BE2C (cell line): ENCODE measurements around the gene TMPRSS9.

Experiments used
- DNase-seq: peaks from one replicate; pipeline ENCODE4 v3.0.0-alpha.2; 2020
- H3K27me3 ChIP-seq: fragments of 250-450 bp; sonication (Bioruptor Pico); 2 replicates; pipeline ENCODE4 v1.5.1; 2020; ENCODE audit warnings: mild to moderate bottlenecking
- H3K36me3 ChIP-seq: fragments of 250-450 bp; sonication (Bioruptor Pico); 2 replicates; pipeline ENCODE4 v1.5.1; 2020; ENCODE audit warnings: mild to moderate bottlenecking
- H3K4me1 ChIP-seq: fragments of 250-450 bp; sonication (Bioruptor Pico); 2 replicates; pipeline ENCODE4 v1.5.1; 2020
- H3K4me3 ChIP-seq: 2 replicates; pipeline ENCODE4 v1.5.1; 2011; ENCODE audit warnings: low read depth, low read length
- H3K9me3 ChIP-seq: fragments of 250-450 bp; sonication (Bioruptor Pico); 2 replicates; pipeline ENCODE4 v1.5.1; 2020
- CTCF ChIP-seq: IDR thresholded peaks from 2 replicates; pipeline ENCODE4 v1.5.1; 2012; ENCODE audit warnings: mild to moderate bottlenecking, low read depth, low read length

Gene TMPRSS9

GRCh38 chr19:2358548-2359173 lies 1.4 kb upstream of the TMPRSS9 start:
- no peak overlapping the region for H3K4me3 ChIP-seq
- peaks cover 31% of the 10 kb centered on the region for H3K27me3 ChIP-seq
- no peak for TF ChIP-seq CTCF
- H3K9me3 ChIP-seq: no peaks in the 10 kb centered on the region
- peak; percentile 11 for DNase-seq
- H3K36me3 ChIP-seq: peaks cover 9% of the 10 kb centered on the region
- no peaks in the 10 kb centered on the region for H3K4me1 ChIP-seq

DNA sequence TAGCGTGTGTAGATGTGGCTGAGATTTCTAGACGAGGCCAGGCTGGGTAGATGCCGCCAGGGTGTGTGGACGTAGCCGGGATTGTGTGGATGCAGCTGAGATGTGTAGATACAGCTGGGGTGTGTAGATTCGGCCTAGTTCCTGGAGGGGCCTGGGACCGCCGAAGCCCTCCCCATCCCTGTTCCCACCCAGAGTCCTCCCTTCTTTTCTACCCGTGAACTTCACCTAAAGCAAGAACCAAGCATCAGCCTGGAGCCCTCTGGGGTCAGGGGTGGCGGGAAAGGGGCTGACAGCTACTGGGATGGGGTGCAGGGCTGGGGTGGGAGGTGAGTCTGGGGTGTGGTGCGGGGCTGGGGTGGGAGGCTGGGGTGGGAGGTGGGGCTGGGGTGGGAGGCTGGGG lies 768 bp downstream of the TMPRSS9 start:
- H3K4me3 ChIP-seq: no peak overlapping the region
- no peak for DNase-seq
- no peaks in the 10 kb centered on the region for H3K36me3 ChIP-seq
- TF ChIP-seq CTCF: no peak
- H3K4me1 ChIP-seq: no peaks in the 10 kb centered on the region
- H3K9me3 ChIP-seq: no peaks in the 10 kb centered on the region
- H3K27me3 ChIP-seq: peaks cover 31% of the 10 kb centered on the region

- DNase-seq: no peak
- no peaks in the 10 kb centered on the region for H3K9me3 ChIP-seq
- H3K4me1 ChIP-seq: no peaks in the 10 kb centered on the region
- no peak overlapping the region for H3K4me3 ChIP-seq
- no peaks in the 10 kb centered on the region for H3K36me3 ChIP-seq
- peaks cover 31% of the 10 kb centered on the region for H3K27me3 ChIP-seq
- no peak for TF ChIP-seq CTCF
These were observed 1.4 kb downstream of the TMPRSS9 start for GRCh38 chr19:2361246-2362045.

DNA sequence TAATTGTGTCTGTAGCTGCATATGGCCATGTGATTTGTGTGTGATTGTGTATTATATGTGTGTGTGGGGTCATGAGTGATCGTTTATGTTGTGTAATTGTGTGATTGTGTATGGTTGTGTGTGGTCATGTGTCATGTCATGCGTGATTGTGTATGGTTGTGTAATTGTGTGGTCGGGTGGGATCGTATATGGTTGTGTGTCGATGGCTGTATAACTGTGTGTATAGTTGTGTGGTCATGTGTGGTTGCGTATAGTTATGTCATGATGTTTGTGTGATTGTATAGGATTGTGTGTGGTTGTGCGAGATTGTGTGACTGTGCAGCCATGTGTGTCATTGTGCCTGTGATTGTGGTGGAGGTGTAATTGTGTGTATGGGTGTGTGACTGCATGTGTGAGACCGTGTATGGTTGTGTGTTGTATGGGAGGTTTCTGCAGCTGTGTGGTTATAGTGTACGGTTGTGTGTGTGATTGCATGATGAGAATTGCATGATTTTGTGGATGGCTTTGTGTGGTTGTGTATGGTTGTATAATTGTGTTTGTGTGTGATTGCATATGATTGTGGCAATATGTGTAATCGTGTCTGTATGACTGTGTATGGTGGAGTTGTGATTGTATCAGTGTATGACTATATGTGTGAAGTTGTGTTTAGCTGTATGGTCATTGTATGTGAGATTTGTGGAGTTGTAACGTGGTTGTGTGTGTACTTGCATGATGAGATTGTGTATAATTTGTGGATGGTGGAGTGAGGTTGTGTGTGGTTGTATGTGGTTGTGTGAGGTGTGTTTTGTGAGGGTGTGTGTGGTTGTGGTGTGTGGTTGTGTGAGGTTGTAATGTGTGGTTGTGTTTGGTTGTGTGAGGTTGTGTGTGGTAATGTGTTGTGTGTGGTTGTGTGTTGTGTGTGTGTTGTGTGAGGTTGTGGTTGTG lies 2.2 kb downstream of the TMPRSS9 start:
- no peaks in the 10 kb centered on the region for H3K36me3 ChIP-seq

GRCh38 chr19:2362970-2363300 lies 2.9 kb downstream of the TMPRSS9 start:
- H3K4me1 ChIP-seq: no peaks in the 10 kb centered on the region
- H3K27me3 ChIP-seq: peaks cover 31% of the 10 kb centered on the region
- no peaks in the 10 kb centered on the region for H3K9me3 ChIP-seq
- no peak for TF ChIP-seq CTCF
- no peak for DNase-seq
- no peak overlapping the region for H3K4me3 ChIP-seq
- H3K36me3 ChIP-seq: no peaks in the 10 kb centered on the region

More for the DNA sequence above, 2.2 kb downstream of the TMPRSS9 start:
- TF ChIP-seq CTCF: no peak
- Histone ChIP-seq H3K9me3 (no peaks in the 10 kb centered on the region), H3K4me3 (no peak overlapping the region), H3K4me1 (no peaks in the 10 kb centered on the region), H3K27me3 (peaks cover 31% of the 10 kb centered on the region)
- no peak for DNase-seq
